Measurements from ENCODE around the gene ARL4C.
"Not testable (repeated sequence)": the region's sequence is repeated elsewhere in the genome, so short reads cannot be mapped to it uniquely, and the experiment has no call there.

The ARL4C gene

GRCh38 chr2:234463626-234464290 lies 33.1 kb downstream of the ARL4C start:
- TF ChIP-seq, protein P1, sequence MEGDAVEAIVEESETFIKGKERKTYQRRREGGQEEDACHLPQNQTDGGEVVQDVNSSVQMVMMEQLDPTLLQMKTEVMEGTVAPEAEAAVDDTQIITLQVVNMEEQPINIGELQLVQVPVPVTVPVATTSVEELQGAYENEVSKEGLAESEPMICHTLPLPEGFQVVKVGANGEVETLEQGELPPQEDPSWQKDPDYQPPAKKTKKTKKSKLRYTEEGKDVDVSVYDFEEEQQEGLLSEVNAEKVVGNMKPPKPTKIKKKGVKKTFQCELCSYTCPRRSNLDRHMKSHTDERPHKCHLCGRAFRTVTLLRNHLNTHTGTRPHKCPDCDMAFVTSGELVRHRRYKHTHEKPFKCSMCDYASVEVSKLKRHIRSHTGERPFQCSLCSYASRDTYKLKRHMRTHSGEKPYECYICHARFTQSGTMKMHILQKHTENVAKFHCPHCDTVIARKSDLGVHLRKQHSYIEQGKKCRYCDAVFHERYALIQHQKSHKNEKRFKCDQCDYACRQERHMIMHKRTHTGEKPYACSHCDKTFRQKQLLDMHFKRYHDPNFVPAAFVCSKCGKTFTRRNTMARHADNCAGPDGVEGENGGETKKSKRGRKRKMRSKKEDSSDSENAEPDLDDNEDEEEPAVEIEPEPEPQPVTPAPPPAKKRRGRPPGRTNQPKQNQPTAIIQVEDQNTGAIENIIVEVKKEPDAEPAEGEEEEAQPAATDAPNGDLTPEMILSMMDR (IDR thresholded peaks at IDR 0.05) = no peak
- H3K4me1 ChIP-seq (ENCODE audit: control insufficient read depth in 1 of 2, insufficient read depth in 1 of 2, low read depth in 1 of 2, low read length in 1 of 2) = no peaks in the 10 kb centered on the region
- H3K36me3 ChIP-seq = no peaks in the 10 kb centered on the region
- H3K27me3 ChIP-seq = no peaks in the 10 kb centered on the region
- H3K27ac ChIP-seq = no peak overlapping the region
- no peak overlapping the region for H3K4me3 ChIP-seq (ENCODE audit: low read depth in 1 of 2, low read length in 1 of 2)
- no peaks in the 10 kb centered on the region for H3K9me3 ChIP-seq

- no peaks in the 10 kb centered on the region for H3K9me3 ChIP-seq
- no peak overlapping the region for H3K27ac ChIP-seq
- H3K36me3 ChIP-seq = no peaks in the 10 kb centered on the region
- TF ChIP-seq, protein P1 (IDR thresholded peaks at IDR 0.05) = no peak
- no peaks in the 10 kb centered on the region for H3K4me1 ChIP-seq (ENCODE audit: control insufficient read depth in 1 of 2, insufficient read depth in 1 of 2, low read depth in 1 of 2, low read length in 1 of 2)
- H3K4me3 ChIP-seq (ENCODE audit: low read depth in 1 of 2, low read length in 1 of 2) = no peak overlapping the region
- no peaks in the 10 kb centered on the region for H3K27me3 ChIP-seq
These were observed 34.5 kb downstream of the ARL4C start for GRCh38 chr2:234462218-234462992.

GRCh38 chr2:234459401-234460009 lies 37.4 kb downstream of the ARL4C start:
- H3K4me3 ChIP-seq (ENCODE audit: low read depth in 1 of 2, low read length in 1 of 2) = no peak overlapping the region
- no peak overlapping the region for H3K27ac ChIP-seq
- H3K27me3 ChIP-seq = no peaks in the 10 kb centered on the region
- no peaks in the 10 kb centered on the region for H3K36me3 ChIP-seq
- TF ChIP-seq, protein P1 (IDR thresholded peaks at IDR 0.05) = no peak
- H3K9me3 ChIP-seq = no peaks in the 10 kb centered on the region
- H3K4me1 ChIP-seq (ENCODE audit: control insufficient read depth in 1 of 2, insufficient read depth in 1 of 2, low read depth in 1 of 2, low read length in 1 of 2) = no peaks in the 10 kb centered on the region

GRCh38 chr2:234458466-234458865 lies 38.4 kb downstream of the ARL4C start:
- H3K4me1 ChIP-seq (ENCODE audit: control insufficient read depth in 1 of 2, insufficient read depth in 1 of 2, low read depth in 1 of 2, low read length in 1 of 2) = no peaks in the 10 kb centered on the region
- no peak overlapping the region for H3K27ac ChIP-seq
- no peak overlapping the region for H3K4me3 ChIP-seq (ENCODE audit: low read depth in 1 of 2, low read length in 1 of 2)

GRCh38 chr2:234457421-234457820 lies 39.5 kb downstream of the ARL4C start:
- Histone ChIP-seq H3K27me3 (no peaks in the 10 kb centered on the region), H3K4me1 (ENCODE audit: control insufficient read depth in 1 of 2, insufficient read depth in 1 of 2, low read depth in 1 of 2, low read length in 1 of 2) (no peaks in the 10 kb centered on the region)
- TF ChIP-seq, protein P1 (IDR thresholded peaks at IDR 0.05) = no peak

More at GRCh38 chr2:234458466-234458865, 38.4 kb downstream of the ARL4C start:
- no peaks in the 10 kb centered on the region for H3K36me3 ChIP-seq
- no peaks in the 10 kb centered on the region for H3K9me3 ChIP-seq
- H3K27me3 ChIP-seq = no peaks in the 10 kb centered on the region
- TF ChIP-seq, protein P1 (IDR thresholded peaks at IDR 0.05) = no peak

DNA sequence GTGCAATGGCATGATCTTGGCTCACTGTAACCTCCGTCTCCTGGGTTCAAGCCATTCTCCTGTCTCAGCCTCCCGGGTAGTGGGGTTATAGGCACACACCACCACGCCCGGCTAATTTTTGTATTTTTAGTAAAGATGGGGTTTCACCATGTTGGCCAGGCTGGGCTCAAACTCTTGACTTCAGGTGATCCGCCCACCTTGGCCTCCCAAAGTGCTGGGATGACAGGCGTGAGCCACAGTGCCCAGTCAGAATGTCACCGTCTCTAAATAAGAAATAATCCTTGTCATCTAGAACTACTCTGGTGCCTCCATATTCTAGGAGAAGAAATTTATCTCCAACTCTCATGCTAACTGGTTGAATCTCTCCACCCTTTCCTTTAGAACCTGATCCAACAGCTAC lies 41.6 kb downstream of the ARL4C start:
- not testable (repeated sequence) for H3K4me1 ChIP-seq (ENCODE audit: control insufficient read depth in 1 of 2, insufficient read depth in 1 of 2, low read depth in 1 of 2, low read length in 1 of 2); H3K36me3 ChIP-seq; H3K27ac ChIP-seq; H3K4me3 ChIP-seq (ENCODE audit: low read depth in 1 of 2, low read length in 1 of 2); H3K9me3 ChIP-seq; H3K27me3 ChIP-seq

More at GRCh38 chr2:234457421-234457820, 39.5 kb downstream of the ARL4C start:
- no peak overlapping the region for H3K27ac ChIP-seq
- no peaks in the 10 kb centered on the region for H3K9me3 ChIP-seq
- H3K36me3 ChIP-seq = no peaks in the 10 kb centered on the region
- H3K4me3 ChIP-seq (ENCODE audit: low read depth in 1 of 2, low read length in 1 of 2) = no peak overlapping the region
